Mesenchymal stem cell (in vitro differentiated cells and primary cell): ENCODE data around the gene ZFP69B.

Experiments
- DNase-seq: peaks from one replicate; pipeline ENCODE4 v3.0.0-alpha.2; 2013
- H2AFZ ChIP-seq: one replicate; pipeline ENCODE4 v1.6.1; 2013; ENCODE audit warnings: low read depth, mild to moderate bottlenecking, control low read depth, inconsistent platforms, low read length, moderate library complexity
- H2AK5ac ChIP-seq: 2 replicates; pipeline ENCODE4 v1.6.1; 2013; ENCODE audit warnings: low read length, moderate library complexity, mild to moderate bottlenecking, inconsistent platforms; ENCODE audit not compliant: severe bottlenecking
- H2BK120ac ChIP-seq: one replicate; pipeline ENCODE4 v1.6.1; 2013; ENCODE audit warnings: low read depth, mild to moderate bottlenecking, inconsistent platforms, low read length, moderate library complexity
- H2BK12ac ChIP-seq, 2 experiments: one replicate each; pipeline ENCODE4 v1.6.1; 2013; ENCODE audit warnings: inconsistent platforms in 2 of 2, low read length in 2 of 2, mild to moderate bottlenecking in 2 of 2, moderate library complexity in 2 of 2, control low read depth in 1 of 2
- H2BK15ac ChIP-seq: one replicate; pipeline ENCODE4 v1.6.1; 2013; ENCODE audit warnings: mild to moderate bottlenecking, low read depth, inconsistent platforms; ENCODE audit not compliant: poor library complexity, severe bottlenecking
- H2BK5ac ChIP-seq: 2 replicates; pipeline ENCODE4 v1.6.1; 2013; ENCODE audit warnings: low read depth, mild to moderate bottlenecking, low read length, control low read depth, inconsistent platforms; ENCODE audit not compliant: poor library complexity, severe bottlenecking
- H3K14ac ChIP-seq, 2 experiments: one replicate each; pipeline ENCODE4 v1.6.1; 2013; ENCODE audit warnings: inconsistent platforms in 2 of 2, low read length in 2 of 2, control low read depth in 1 of 2, mild to moderate bottlenecking in 1 of 2, moderate library complexity in 1 of 2
- H3K18ac ChIP-seq, 2 experiments: one replicate each; pipeline ENCODE4 v1.6.1; 2013; ENCODE audit warnings: inconsistent platforms in 2 of 2, low read length in 2 of 2, control low read depth in 1 of 2, low read depth in 1 of 2, mild to moderate bottlenecking in 1 of 2
- H3K23ac ChIP-seq, 2 experiments: one replicate each; pipeline ENCODE4 v1.6.1; 2013; ENCODE audit warnings: inconsistent platforms in 2 of 2, low read length in 2 of 2, mild to moderate bottlenecking in 2 of 2, moderate library complexity in 2 of 2, control low read depth in 1 of 2
- H3K27ac ChIP-seq: 2 replicates; pipeline ENCODE4 v1.5.1; 2013; ENCODE audit warnings: mild to moderate bottlenecking, moderate library complexity, low read length, control low read depth, inconsistent platforms; ENCODE audit not compliant: poor library complexity, severe bottlenecking
- H3K27me3 ChIP-seq, 2 experiments: 2 replicates each; pipeline versions ENCODE4 v1.6.1 to v1.7.0; 2013; ENCODE audit warnings: low read length in 2 of 2, mild to moderate bottlenecking in 2 of 2, moderate library complexity in 2 of 2, control low read depth in 1 of 2, inconsistent platforms in 1 of 2; ENCODE audit not compliant: control insufficient read depth in 1 of 2, insufficient read depth in 1 of 2
- H3K36me3 ChIP-seq, 2 experiments: 2 replicates each; pipeline versions ENCODE4 v1.6.1 to v1.7.0; 2013; ENCODE audit warnings: low read length in 2 of 2, control low read depth in 1 of 2, inconsistent platforms in 1 of 2, low read depth in 1 of 2, mild to moderate bottlenecking in 1 of 2; ENCODE audit not compliant: insufficient read depth in 2 of 2, control insufficient read depth in 1 of 2
- H3K4ac ChIP-seq, 2 experiments: one replicate each; pipeline ENCODE4 v1.6.1; 2013; ENCODE audit warnings: inconsistent platforms in 2 of 2, low read length in 2 of 2, mild to moderate bottlenecking in 2 of 2, moderate library complexity in 2 of 2, control low read depth in 1 of 2, low read depth in 1 of 2
- H3K4me1 ChIP-seq: 2 replicates; pipeline ENCODE4 v1.6.1; 2013; ENCODE audit warnings: low read depth, low read length, control low read depth; ENCODE audit not compliant: control insufficient read depth, insufficient read depth
- H3K4me2 ChIP-seq: 2 replicates; pipeline ENCODE4 v1.6.1; 2013; ENCODE audit warnings: low read length, mild to moderate bottlenecking, inconsistent platforms; ENCODE audit not compliant: poor library complexity, severe bottlenecking
- H3K4me3 ChIP-seq, 2 experiments: 2 replicates each; pipeline versions ENCODE4 v1.5.1 to v1.7.0; 2013; ENCODE audit warnings: low read length in 2 of 2, mild to moderate bottlenecking in 2 of 2, control low read depth in 1 of 2, low read depth in 1 of 2; ENCODE audit not compliant: insufficient read depth in 1 of 2
- H3K79me1 ChIP-seq: replicated peaks from 2 replicates; pipeline ENCODE4 v1.6.1; 2013; ENCODE audit warnings: mild to moderate bottlenecking, control low read depth, low read length, inconsistent platforms; ENCODE audit not compliant: poor library complexity, severe bottlenecking
- H3K9ac ChIP-seq: 2 replicates; pipeline ENCODE4 v1.7.0; 2013; ENCODE audit warnings: mild to moderate bottlenecking, low read length, moderate library complexity
- H3K9me3 ChIP-seq: 2 replicates; pipeline ENCODE4 v1.7.0; 2013; ENCODE audit warnings: mild to moderate bottlenecking, low read length; ENCODE audit not compliant: control insufficient read depth
- H4K8ac ChIP-seq: one replicate; pipeline ENCODE4 v1.6.1; 2013; ENCODE audit warnings: inconsistent platforms, mild to moderate bottlenecking, low read length, moderate library complexity
- H4K91ac ChIP-seq: one replicate; pipeline ENCODE4 v1.6.1; 2013; ENCODE audit warnings: mild to moderate bottlenecking, low read length, inconsistent platforms
- WGBS: methylation state at CpG from one replicate; pipeline ENCODE4 v1.1.7; 2013; ENCODE audit warnings: mixed read lengths; 5-methylcytosine and 5-hydroxymethylcytosine counted together

ZFP69B gene

GRCh38 chr1:40405812-40406211 is 44.5 kb upstream of the ZFP69B start:
- DNase-seq: no peak
- no peak overlapping the region for H2BK15ac ChIP-seq
- H3K27ac ChIP-seq: no peak overlapping the region
- H3K27me3 ChIP-seq: no peaks in the 10 kb centered on the region
- peaks cover 0 to 25% of the 10 kb centered on the region in 2 experiments for H3K36me3 ChIP-seq
- no peak overlapping the region for H2AK5ac ChIP-seq
- H3K14ac ChIP-seq: no peak overlapping the region
- WGBS: 100% methylated on average over 1 of the region's 4 CpGs
- H3K9me3 ChIP-seq: no peaks in the 10 kb centered on the region
- no peak overlapping the region for H3K4ac ChIP-seq
- H3K23ac ChIP-seq: no peak overlapping the region
- no peak overlapping the region for H4K8ac ChIP-seq
- no peaks in the 10 kb centered on the region for H3K4me1 ChIP-seq
- no peak overlapping the region for H2BK5ac ChIP-seq
- no peak overlapping the region for H2BK120ac ChIP-seq
- H3K18ac ChIP-seq: no peak overlapping the region
- no peak overlapping the region for H3K4me2 ChIP-seq
- no peak overlapping the region for H2AFZ ChIP-seq
- peak overlapping the region; percentile 10 for H3K9ac ChIP-seq
- peaks cover 23% of the 10 kb centered on the region for H3K79me1 ChIP-seq
- H3K4me3 ChIP-seq: no peak overlapping the region
- H4K91ac ChIP-seq: no peak overlapping the region
- H2BK12ac ChIP-seq: no peak overlapping the region

- no peaks in the 10 kb centered on the region for H3K27me3 ChIP-seq
- no peak for DNase-seq
- H2AFZ ChIP-seq: no peak overlapping the region
- peaks cover 0 to 26% of the 10 kb centered on the region in 2 experiments for H3K36me3 ChIP-seq
- H3K9ac ChIP-seq: no peak overlapping the region
- H2BK15ac ChIP-seq: no peak overlapping the region
- H3K4ac ChIP-seq: no peak overlapping the region
- H2BK120ac ChIP-seq: no peak overlapping the region
- no peak overlapping the region for H4K91ac ChIP-seq
- no peak overlapping the region for H2AK5ac ChIP-seq
- no peaks in the 10 kb centered on the region for H3K4me1 ChIP-seq
- H3K23ac ChIP-seq: no peak overlapping the region
- no peak overlapping the region for H3K4me3 ChIP-seq
- H3K4me2 ChIP-seq: no peak overlapping the region
- H3K79me1 ChIP-seq: peaks cover 21% of the 10 kb centered on the region
- H3K18ac ChIP-seq: no peak overlapping the region
- no peak overlapping the region for H2BK5ac ChIP-seq
- no peak overlapping the region for H2BK12ac ChIP-seq
- H3K14ac ChIP-seq: no peak overlapping the region
- H4K8ac ChIP-seq: no peak overlapping the region
- H3K27ac ChIP-seq: no peak overlapping the region
- H3K9me3 ChIP-seq: no peaks in the 10 kb centered on the region
These were observed 42.8 kb upstream of the ZFP69B start for GRCh38 chr1:40407453-40407852.

- Histone ChIP-seq H3K27ac (no peak overlapping the region), H3K36me3 (peaks cover 0 to 41% of the 10 kb centered on the region in 2 experiments)
- 77% methylated on average over 4 of the region's 4 CpGs for WGBS
These were observed 40.8 kb upstream of the ZFP69B start for GRCh38 chr1:40409467-40409866.

GRCh38 chr1:40411294-40411693 is 39.0 kb upstream of the ZFP69B start:
- H3K4me2 ChIP-seq: no peak overlapping the region
- no peaks in the 10 kb centered on the region for H3K27me3 ChIP-seq
- H4K8ac ChIP-seq: no peak overlapping the region
- no peak overlapping the region for H3K4ac ChIP-seq
- no peak overlapping the region for H2AK5ac ChIP-seq
- no peak overlapping the region for H2BK12ac ChIP-seq
- H3K14ac ChIP-seq: no peak overlapping the region
- H2AFZ ChIP-seq: no peak overlapping the region
- H3K36me3 ChIP-seq: peaks cover 8 to 59% of the 10 kb centered on the region in 2 experiments
- H3K4me3 ChIP-seq: no peak overlapping the region
- 96% methylated on average over 2 of the region's 5 CpGs for WGBS
- H3K9ac ChIP-seq: no peak overlapping the region
- H3K79me1 ChIP-seq: peaks cover 14% of the 10 kb centered on the region
- no peak overlapping the region for H3K23ac ChIP-seq
- no peak overlapping the region for H3K18ac ChIP-seq
- DNase-seq: no peak
- H2BK15ac ChIP-seq: no peak overlapping the region
- no peak overlapping the region for H3K27ac ChIP-seq
- H3K9me3 ChIP-seq: no peaks in the 10 kb centered on the region
- H2BK120ac ChIP-seq: no peak overlapping the region
- H4K91ac ChIP-seq: no peak overlapping the region
- H3K4me1 ChIP-seq: no peaks in the 10 kb centered on the region
- no peak overlapping the region for H2BK5ac ChIP-seq

More at GRCh38 chr1:40409467-40409866, 40.8 kb upstream of the ZFP69B start:
- Histone ChIP-seq H3K79me1 (peaks cover 19% of the 10 kb centered on the region), H2BK12ac (no peak overlapping the region), H3K9me3 (no peaks in the 10 kb centered on the region), H3K18ac (no peak overlapping the region), H2BK5ac (no peak overlapping the region), H3K14ac (no peak overlapping the region), H2AFZ (no peak overlapping the region), H3K4me2 (no peak overlapping the region), H4K8ac (no peak overlapping the region), H2BK15ac (no peak overlapping the region), H4K91ac (no peak overlapping the region), H3K23ac (no peak overlapping the region), H3K4me1 (no peaks in the 10 kb centered on the region), H2AK5ac (no peak overlapping the region), H3K4me3 (no peak overlapping the region), H2BK120ac (no peak overlapping the region), H3K4ac (no peak overlapping the region), H3K9ac (no peak overlapping the region), H3K27me3 (no peaks in the 10 kb centered on the region)
- DNase-seq: no peak
